Measurements from ENCODE around the gene JUNB.

Gene JUNB

DNA sequence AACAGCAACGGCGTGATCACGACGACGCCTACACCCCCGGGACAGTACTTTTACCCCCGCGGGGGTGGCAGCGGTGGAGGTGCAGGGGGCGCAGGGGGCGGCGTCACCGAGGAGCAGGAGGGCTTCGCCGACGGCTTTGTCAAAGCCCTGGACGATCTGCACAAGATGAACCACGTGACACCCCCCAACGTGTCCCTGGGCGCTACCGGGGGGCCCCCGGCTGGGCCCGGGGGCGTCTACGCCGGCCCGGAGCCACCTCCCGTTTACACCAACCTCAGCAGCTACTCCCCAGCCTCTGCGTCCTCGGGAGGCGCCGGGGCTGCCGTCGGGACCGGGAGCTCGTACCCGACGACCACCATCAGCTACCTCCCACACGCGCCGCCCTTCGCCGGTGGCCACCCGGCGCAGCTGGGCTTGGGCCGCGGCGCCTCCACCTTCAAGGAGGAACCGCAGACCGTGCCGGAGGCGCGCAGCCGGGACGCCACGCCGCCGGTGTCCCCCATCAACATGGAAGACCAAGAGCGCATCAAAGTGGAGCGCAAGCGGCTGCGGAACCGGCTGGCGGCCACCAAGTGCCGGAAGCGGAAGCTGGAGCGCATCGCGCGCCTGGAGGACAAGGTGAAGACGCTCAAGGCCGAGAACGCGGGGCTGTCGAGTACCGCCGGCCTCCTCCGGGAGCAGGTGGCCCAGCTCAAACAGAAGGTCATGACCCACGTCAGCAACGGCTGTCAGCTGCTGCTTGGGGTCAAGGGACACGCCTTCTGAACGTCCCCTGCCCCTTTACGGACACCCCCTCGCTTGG lies 966 bp downstream of the JUNB start:
- peak; percentile 86 for DNase-seq
- Histone ChIP-seq H3K4me1 (ENCODE audit: low read length) (peaks cover 31% of the 10 kb centered on the region), H3F3A (ENCODE audit: insufficient read depth, low read length) (peaks cover 49% of the 10 kb centered on the region), H3K27me3 (replicated peaks; ENCODE audit: insufficient read depth, low read length) (no peaks in the 10 kb centered on the region), H3K4me2 (ENCODE audit: low read depth, low read length) (peak overlapping the region; percentile 99), H3K9me3 (replicated peaks; ENCODE audit: insufficient read depth, low read length) (no peaks in the 10 kb centered on the region), H3K9me2 (replicated peaks; ENCODE audit: insufficient read depth, low read length) (no peaks in the 10 kb centered on the region), H3K9ac (ENCODE audit: low read length) (peak overlapping the region; percentile 94), H3K36me3 (replicated peaks; ENCODE audit: insufficient read depth, low read length) (no peaks in the 10 kb centered on the region), H3K79me2 (ENCODE audit: low read length) (peaks cover 15% of the 10 kb centered on the region), H4K20me1 (ENCODE audit: insufficient read depth, low read length) (no peaks in the 10 kb centered on the region), H2AFZ (ENCODE audit: low read length) (peak overlapping the region; percentile 39; the same call in 1 of the 2 replicates), H3K27ac (ENCODE audit: low read length) (peak overlapping the region; percentile 97), H3K4me3 (ENCODE audit: low read length) (peak overlapping the region; percentile 93)
- TF ChIP-seq, protein P1, sequence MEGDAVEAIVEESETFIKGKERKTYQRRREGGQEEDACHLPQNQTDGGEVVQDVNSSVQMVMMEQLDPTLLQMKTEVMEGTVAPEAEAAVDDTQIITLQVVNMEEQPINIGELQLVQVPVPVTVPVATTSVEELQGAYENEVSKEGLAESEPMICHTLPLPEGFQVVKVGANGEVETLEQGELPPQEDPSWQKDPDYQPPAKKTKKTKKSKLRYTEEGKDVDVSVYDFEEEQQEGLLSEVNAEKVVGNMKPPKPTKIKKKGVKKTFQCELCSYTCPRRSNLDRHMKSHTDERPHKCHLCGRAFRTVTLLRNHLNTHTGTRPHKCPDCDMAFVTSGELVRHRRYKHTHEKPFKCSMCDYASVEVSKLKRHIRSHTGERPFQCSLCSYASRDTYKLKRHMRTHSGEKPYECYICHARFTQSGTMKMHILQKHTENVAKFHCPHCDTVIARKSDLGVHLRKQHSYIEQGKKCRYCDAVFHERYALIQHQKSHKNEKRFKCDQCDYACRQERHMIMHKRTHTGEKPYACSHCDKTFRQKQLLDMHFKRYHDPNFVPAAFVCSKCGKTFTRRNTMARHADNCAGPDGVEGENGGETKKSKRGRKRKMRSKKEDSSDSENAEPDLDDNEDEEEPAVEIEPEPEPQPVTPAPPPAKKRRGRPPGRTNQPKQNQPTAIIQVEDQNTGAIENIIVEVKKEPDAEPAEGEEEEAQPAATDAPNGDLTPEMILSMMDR (IDR thresholded peaks at IDR 0.05; ENCODE audit: low read length) = no peak
- TF ChIP-seq EZH2 (optimal IDR thresholded peaks at IDR 0.05; ENCODE audit: low read depth, low read length) (no peak), EZH2phosphoT487 (IDR thresholded peaks at IDR 0.05; ENCODE audit: low read length) (no peak)

GRCh38 chr19:12792853-12793289 lies 1.6 kb downstream of the JUNB start:
- Histone ChIP-seq H3K79me2 (ENCODE audit: low read length) (peaks cover 15% of the 10 kb centered on the region), H3K27ac (ENCODE audit: low read length) (peak overlapping the region; percentile 97), H3K4me3 (ENCODE audit: low read length) (peak overlapping the region; percentile 93), H3K27me3 (replicated peaks; ENCODE audit: insufficient read depth, low read length) (no peaks in the 10 kb centered on the region), H2AFZ (ENCODE audit: low read length) (peak overlapping the region; percentile 39; the same call in 1 of the 2 replicates), H3K9me3 (replicated peaks; ENCODE audit: insufficient read depth, low read length) (no peaks in the 10 kb centered on the region), H3F3A (ENCODE audit: insufficient read depth, low read length) (peaks cover 49% of the 10 kb centered on the region), H3K9me2 (replicated peaks; ENCODE audit: insufficient read depth, low read length) (no peaks in the 10 kb centered on the region), H3K36me3 (replicated peaks; ENCODE audit: insufficient read depth, low read length) (no peaks in the 10 kb centered on the region), H3K4me2 (ENCODE audit: low read depth, low read length) (peak overlapping the region; percentile 99), H4K20me1 (ENCODE audit: insufficient read depth, low read length) (no peaks in the 10 kb centered on the region), H3K4me1 (ENCODE audit: low read length) (peaks cover 31% of the 10 kb centered on the region), H3K9ac (ENCODE audit: low read length) (peak overlapping the region; percentile 94)
- DNase-seq = no peak
- TF ChIP-seq EZH2 (optimal IDR thresholded peaks at IDR 0.05; ENCODE audit: low read depth, low read length) = no peak

DNA sequence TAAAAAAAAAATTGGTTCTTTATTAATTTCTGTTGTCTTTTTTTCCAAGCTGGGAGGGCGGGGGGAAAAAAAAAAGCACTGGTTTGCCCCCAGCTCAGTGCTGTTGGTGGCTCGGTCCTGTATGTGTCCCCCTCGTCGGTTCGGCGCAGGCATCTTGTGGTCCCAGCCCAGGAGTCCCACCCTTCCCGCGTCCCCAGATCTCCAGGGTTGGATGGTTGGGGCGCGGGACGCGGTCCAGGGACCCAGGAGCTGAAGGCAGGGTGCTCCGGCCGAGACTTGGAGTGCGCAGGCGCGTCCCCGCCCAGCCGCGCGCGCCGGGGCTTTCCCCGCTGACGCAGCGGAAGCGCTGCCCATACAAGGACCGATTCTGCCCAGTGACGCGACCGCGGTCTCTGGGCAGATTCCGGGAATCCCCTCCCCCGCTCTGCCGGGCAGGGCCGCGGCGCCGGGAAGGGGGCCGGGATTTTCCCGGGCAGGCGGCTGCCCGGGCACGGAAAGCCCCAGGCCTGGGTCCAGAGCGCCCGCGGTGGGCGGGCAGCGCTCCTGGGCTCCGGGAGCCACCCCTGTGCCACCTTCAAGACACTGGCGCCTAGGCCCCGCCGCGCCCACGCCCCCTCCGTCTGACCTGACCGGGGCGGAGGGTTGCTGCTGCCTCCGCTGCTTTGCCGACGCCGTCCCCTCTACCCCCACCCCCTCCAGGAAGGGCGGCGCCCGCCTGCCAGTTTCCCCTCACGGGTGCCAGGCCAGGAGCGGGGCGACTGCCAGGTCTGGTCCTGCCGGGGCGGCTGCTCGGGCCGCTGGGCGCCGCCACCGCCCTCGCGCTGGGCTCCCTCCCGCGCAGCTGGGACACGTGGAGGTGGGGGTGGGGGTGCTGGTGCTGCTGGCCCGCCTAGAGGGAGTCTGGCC lies 2.3 kb downstream of the JUNB start:
- Histone ChIP-seq H3K9me3 (replicated peaks; ENCODE audit: insufficient read depth, low read length) (no peaks in the 10 kb centered on the region), H3K79me2 (ENCODE audit: low read length) (peaks cover 15% of the 10 kb centered on the region), H4K20me1 (ENCODE audit: insufficient read depth, low read length) (no peaks in the 10 kb centered on the region), H3K4me3 (ENCODE audit: low read length) (peak overlapping the region; percentile 93), H2AFZ (ENCODE audit: low read length) (peak overlapping the region; percentile 43; the same call in 1 of the 2 replicates), H3K4me2 (ENCODE audit: low read depth, low read length) (peak overlapping the region; percentile 99), H3K4me1 (ENCODE audit: low read length) (peaks cover 25% of the 10 kb centered on the region), H3K27ac (ENCODE audit: low read length) (peak overlapping the region; percentile 97), H3F3A (ENCODE audit: insufficient read depth, low read length) (peaks cover 45% of the 10 kb centered on the region), H3K9me2 (replicated peaks; ENCODE audit: insufficient read depth, low read length) (no peaks in the 10 kb centered on the region), H3K9ac (ENCODE audit: low read length) (peak overlapping the region; percentile 94), H3K27me3 (replicated peaks; ENCODE audit: insufficient read depth, low read length) (no peaks in the 10 kb centered on the region), H3K36me3 (replicated peaks; ENCODE audit: insufficient read depth, low read length) (no peaks in the 10 kb centered on the region)
- peak; percentile 93 for DNase-seq
- TF ChIP-seq, protein P1 (IDR thresholded peaks at IDR 0.05; ENCODE audit: low read length) = no peak
- TF ChIP-seq EZH2phosphoT487 (IDR thresholded peaks at IDR 0.05; ENCODE audit: low read length) = no peak
- no peak for TF ChIP-seq EZH2 (optimal IDR thresholded peaks at IDR 0.05; ENCODE audit: low read depth, low read length)
